Endodermal cell (in vitro differentiated cells): Measurements from ENCODE around the gene SLC9B2. TPM values are rescaled to one million over a fixed set of nuclear protein-coding genes. Genes with fewer than 3 reads are reported as not detected.

Source experiments
- DNase-seq: peaks from one replicate; pipeline ENCODE4 v3.0.0-alpha.2; 2017
- H3K27ac ChIP-seq: 2 replicates; pipeline ENCODE4 v1.5.1; 2013; ENCODE audit warnings: mild to moderate bottlenecking, low read depth, low read length, moderate library complexity
- H3K27me3 ChIP-seq: 2 replicates; pipeline ENCODE4 v1.6.1; 2013; ENCODE audit warnings: mild to moderate bottlenecking, low read length, moderate library complexity; ENCODE audit not compliant: insufficient read depth, control insufficient read depth, poor library complexity, severe bottlenecking
- H3K36me3 ChIP-seq: 2 replicates; pipeline ENCODE4 v1.7.0; 2013; ENCODE audit warnings: mild to moderate bottlenecking, low read length, moderate library complexity; ENCODE audit not compliant: control insufficient read depth, insufficient read depth
- H3K4me1 ChIP-seq: one replicate; pipeline ENCODE4 v1.7.0; 2013; ENCODE audit warnings: low read length; ENCODE audit not compliant: control insufficient read depth, insufficient read depth
- H3K4me3 ChIP-seq: 2 replicates; pipeline ENCODE4 v1.5.1; 2013; ENCODE audit warnings: mild to moderate bottlenecking, low read length, moderate library complexity
- H3K9ac ChIP-seq: 2 replicates; pipeline ENCODE4 v1.6.1; 2013; ENCODE audit warnings: mild to moderate bottlenecking, low read length, moderate library complexity; ENCODE audit not compliant: poor library complexity, severe bottlenecking; ENCODE audit errors: extremely low read depth
- H3K9me3 ChIP-seq: 2 replicates; pipeline ENCODE4 v1.6.1; 2013; ENCODE audit warnings: mild to moderate bottlenecking, low read length, moderate library complexity; ENCODE audit not compliant: control insufficient read depth
- H3K27ac Mint-ChIP-seq: 2 replicates; pipeline ENCODE4 v1.8.0; 2020; ENCODE audit warnings: mixed read lengths
- H3K27me3 Mint-ChIP-seq: 2 replicates; pipeline ENCODE4 v1.8.0; 2021; ENCODE audit warnings: mild to moderate bottlenecking, mixed read lengths; ENCODE audit not compliant: insufficient read depth
- H3K36me3 Mint-ChIP-seq: 2 replicates; pipeline ENCODE4 v1.8.0; 2020; ENCODE audit warnings: low read depth, mixed read lengths
- H3K4me1 Mint-ChIP-seq: 2 replicates; pipeline ENCODE4 v1.8.0; 2020; ENCODE audit warnings: mixed read lengths
- H3K4me3 Mint-ChIP-seq: 2 replicates; pipeline ENCODE4 v1.8.0; 2020; ENCODE audit warnings: mild to moderate bottlenecking, moderate library complexity, mixed read lengths
- H3K9me3 Mint-ChIP-seq: 2 replicates; pipeline ENCODE4 v1.8.0; 2020; ENCODE audit warnings: mild to moderate bottlenecking, mixed read lengths
- WGBS, 2 experiments: methylation state at CpG; one replicate each; pipeline versions ENCODE4 v1.1.5 to v1.1.7; 2013; ENCODE audit warnings: missing lambda C conversion rate in 2 of 2, mixed read lengths in 1 of 2; ENCODE audit not compliant: insufficient coverage in 1 of 2, insufficient read length in 1 of 2; 5-methylcytosine and 5-hydroxymethylcytosine counted together
- total RNA-seq, 2 donors: library from RNA; stranded (reverse); fragmentation: NEBNext Ultra II Directional in 1 of 2; extraction: Animal tissue kit (Norgen Biotek cat#: 25700) in 1 of 2; gene quantifications; 2 replicates in 1 of 2; 3 replicates in 1 of 2; pipeline ENCODE4 v1.2.1, GENCODE V29; 2021
- TF ChIP-seq, protein P1 (sequence below): fragments of 200-600 bp; sonication (generic); conservative IDR thresholded peaks from 2 replicates; pipeline ENCODE4 v1.5.0; 2021; ENCODE audit warnings: antibody characterized with exemption, mild to moderate bottlenecking

SLC9B2 gene
- total RNA-seq, 2 donors from 2014 or later: 8.2 to 11.3 TPM

DNA sequence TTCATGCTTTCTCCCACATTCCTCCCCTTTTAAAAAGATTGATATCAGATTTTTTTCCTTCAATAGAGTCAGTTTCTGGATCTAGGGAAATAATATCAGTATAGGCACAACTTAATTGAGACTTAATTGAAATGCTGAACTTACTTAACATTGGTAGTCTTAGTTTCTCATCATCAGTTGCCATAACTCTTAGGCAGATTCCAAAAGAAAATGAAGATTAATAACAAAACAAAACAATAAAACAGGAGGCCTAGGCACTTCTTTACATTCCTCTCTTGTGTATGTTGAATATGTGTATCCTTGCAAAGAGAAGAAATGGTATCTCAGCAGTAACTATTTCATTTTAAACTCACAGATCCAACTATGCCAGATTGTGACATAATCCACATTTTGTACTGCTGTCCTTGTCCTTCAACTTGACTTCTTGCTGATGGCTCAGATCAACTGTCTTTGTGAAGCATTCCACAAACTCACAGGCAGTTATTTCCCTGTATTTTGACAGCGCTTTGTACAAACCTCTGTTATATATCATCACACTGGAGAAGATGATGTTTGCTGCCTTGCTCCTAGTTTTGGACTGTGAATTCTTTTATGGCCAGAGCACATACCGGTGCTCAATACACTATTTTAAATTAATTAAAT, 9.1 kb upstream of the SLC9B2 start:
- no peaks in the 10 kb centered on the region for H3K9me3 ChIP-seq
- Mint-ChIP-seq H3K27ac (no peak overlapping the region), H3K36me3 (peaks cover 26% of the 10 kb centered on the region), H3K27me3 (no peaks in the 10 kb centered on the region), H3K9me3 (no peaks in the 10 kb centered on the region), H3K4me3 (no peak overlapping the region), H3K4me1 (no peaks in the 10 kb centered on the region)
- no peaks in the 10 kb centered on the region for H3K4me1 ChIP-seq
- no peak overlapping the region for H3K4me3 ChIP-seq
- TF ChIP-seq, protein P1, sequence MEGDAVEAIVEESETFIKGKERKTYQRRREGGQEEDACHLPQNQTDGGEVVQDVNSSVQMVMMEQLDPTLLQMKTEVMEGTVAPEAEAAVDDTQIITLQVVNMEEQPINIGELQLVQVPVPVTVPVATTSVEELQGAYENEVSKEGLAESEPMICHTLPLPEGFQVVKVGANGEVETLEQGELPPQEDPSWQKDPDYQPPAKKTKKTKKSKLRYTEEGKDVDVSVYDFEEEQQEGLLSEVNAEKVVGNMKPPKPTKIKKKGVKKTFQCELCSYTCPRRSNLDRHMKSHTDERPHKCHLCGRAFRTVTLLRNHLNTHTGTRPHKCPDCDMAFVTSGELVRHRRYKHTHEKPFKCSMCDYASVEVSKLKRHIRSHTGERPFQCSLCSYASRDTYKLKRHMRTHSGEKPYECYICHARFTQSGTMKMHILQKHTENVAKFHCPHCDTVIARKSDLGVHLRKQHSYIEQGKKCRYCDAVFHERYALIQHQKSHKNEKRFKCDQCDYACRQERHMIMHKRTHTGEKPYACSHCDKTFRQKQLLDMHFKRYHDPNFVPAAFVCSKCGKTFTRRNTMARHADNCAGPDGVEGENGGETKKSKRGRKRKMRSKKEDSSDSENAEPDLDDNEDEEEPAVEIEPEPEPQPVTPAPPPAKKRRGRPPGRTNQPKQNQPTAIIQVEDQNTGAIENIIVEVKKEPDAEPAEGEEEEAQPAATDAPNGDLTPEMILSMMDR: no peak
- DNase-seq: no peak
- WGBS, 2 experiments: 88% methylated on average over 1 of the region's 2 CpGs; no CpG with 5 or more reads in 1 of the 2 experiments
- peaks cover 32% of the 10 kb centered on the region for H3K36me3 ChIP-seq
- H3K9ac ChIP-seq: no peak overlapping the region
- H3K27ac ChIP-seq: no peak overlapping the region
- H3K27me3 ChIP-seq: no peaks in the 10 kb centered on the region

DNA sequence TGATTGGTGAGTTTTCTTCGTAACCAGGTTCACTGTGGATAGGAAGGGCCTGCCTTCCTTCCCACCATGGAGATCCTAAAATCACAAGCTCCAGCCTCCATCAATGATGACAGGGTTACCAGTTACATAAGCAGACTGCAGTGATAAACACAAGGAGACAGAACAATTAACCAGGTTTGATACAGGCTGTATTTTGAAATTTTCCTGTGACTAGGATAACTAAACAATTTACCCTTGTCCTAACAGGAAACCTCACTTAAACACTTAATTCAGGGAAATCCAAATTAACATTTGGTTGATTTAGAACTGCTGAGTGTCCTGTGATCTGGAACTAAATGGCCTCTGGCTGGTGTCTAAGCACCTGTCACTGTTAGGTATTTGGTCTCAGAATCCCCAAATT, 3.1 kb upstream of the SLC9B2 start:
- Mint-ChIP-seq H3K27ac (no peak overlapping the region), H3K36me3 (peaks cover 14% of the 10 kb centered on the region), H3K4me1 (no peaks in the 10 kb centered on the region), H3K27me3 (peaks cover 14% of the 10 kb centered on the region), H3K4me3 (no peak overlapping the region), H3K9me3 (no peaks in the 10 kb centered on the region)
- 100% methylated on average over 1 of the region's 1 CpG; no CpG with 5 or more reads in 1 of the 2 experiments for WGBS, 2 experiments
- Histone ChIP-seq H3K9ac (no peak overlapping the region), H3K4me3 (no peak overlapping the region), H3K9me3 (no peaks in the 10 kb centered on the region), H3K36me3 (peaks cover 5% of the 10 kb centered on the region), H3K27ac (no peak overlapping the region), H3K27me3 (peaks cover 10% of the 10 kb centered on the region), H3K4me1 (no peaks in the 10 kb centered on the region)
- TF ChIP-seq, protein P1: no peak
- DNase-seq: no peak

DNA sequence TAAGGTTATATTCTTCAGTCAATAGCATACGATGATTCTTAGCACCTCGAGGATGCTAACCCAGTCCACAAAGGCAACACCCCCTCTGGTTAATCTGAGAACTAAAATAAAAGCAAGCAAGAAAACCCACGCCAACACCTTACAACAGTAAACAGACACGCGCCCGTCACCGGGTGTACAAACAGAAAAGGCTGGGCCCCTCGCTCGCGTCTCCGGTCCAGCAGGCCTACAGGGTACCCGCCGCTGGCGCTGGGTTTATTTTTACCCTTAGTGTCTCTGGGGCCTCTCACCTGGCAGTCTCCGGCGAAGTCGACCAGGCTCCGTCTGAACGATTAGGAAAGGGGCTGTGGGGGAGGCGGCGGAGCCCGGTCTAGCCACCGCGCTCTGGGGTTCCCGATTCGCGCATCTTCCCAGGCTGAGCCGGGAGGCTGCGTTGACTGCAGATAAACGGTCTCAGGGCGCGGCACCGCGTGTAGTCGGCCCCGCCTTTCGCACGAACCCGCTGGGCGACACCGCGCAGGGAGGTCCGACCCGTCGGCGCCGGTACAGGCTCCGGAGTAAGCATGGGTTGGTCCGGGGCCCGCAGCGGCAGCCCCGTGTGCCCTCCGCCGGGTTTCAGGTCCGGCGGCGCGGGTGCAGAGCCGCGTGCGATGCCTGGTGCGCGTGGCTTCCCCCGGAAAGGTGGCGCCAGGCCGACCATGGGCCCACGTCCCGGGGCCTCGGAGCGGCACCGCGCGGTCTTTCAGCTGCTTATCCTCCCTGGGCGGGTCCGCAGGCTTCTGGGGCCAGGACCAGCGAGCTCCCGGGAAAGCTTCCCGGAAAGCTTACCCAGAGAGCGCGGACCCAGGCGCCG, 441 bp downstream of the SLC9B2 start:
- Mint-ChIP-seq H3K27me3 (peaks cover 24% of the 10 kb centered on the region), H3K36me3 (peaks cover 5% of the 10 kb centered on the region), H3K27ac (peak overlapping the region; percentile 86), H3K4me3 (peak overlapping the region; percentile 77), H3K4me1 (no peaks in the 10 kb centered on the region), H3K9me3 (no peaks in the 10 kb centered on the region)
- H3K27ac ChIP-seq: no peak overlapping the region
- no peaks in the 10 kb centered on the region for H3K9me3 ChIP-seq
- H3K9ac ChIP-seq: peak overlapping the region; percentile 62
- WGBS, 2 experiments: 2 to 4% methylated on average over 27 to 82 of the region's 82 CpGs
- H3K27me3 ChIP-seq: peaks cover 10% of the 10 kb centered on the region
- DNase-seq: peak; percentile 89
- H3K4me3 ChIP-seq: peak overlapping the region; percentile 76
- TF ChIP-seq, protein P1: no peak
- no peaks in the 10 kb centered on the region for H3K4me1 ChIP-seq
- peaks cover 5% of the 10 kb centered on the region for H3K36me3 ChIP-seq
